ENCODE measurements around the gene METTL4.

METTL4 gene

GRCh38 chr18:2573408-2573807, 2.1 kb upstream of the METTL4 start:
- H3K4me3 ChIP-seq (ENCODE audit: low read depth, low read length): peak overlapping the region; percentile 33
- TF ChIP-seq CTCF (IDR thresholded peaks at IDR 0.05; ENCODE audit: borderline replicate concordance, insufficient read depth, low read depth, low read length): no peak

- H3K4me3 ChIP-seq (ENCODE audit: low read depth, low read length): peak overlapping the region; percentile 68
- TF ChIP-seq CTCF (IDR thresholded peaks at IDR 0.05; ENCODE audit: borderline replicate concordance, insufficient read depth, low read depth, low read length): no peak
These were observed 1.6 kb upstream of the METTL4 start for GRCh38 chr18:2572892-2573291.

GRCh38 chr18:2572171-2572569, 865 bp upstream of the METTL4 start:
- no peak for TF ChIP-seq CTCF (IDR thresholded peaks at IDR 0.05; ENCODE audit: borderline replicate concordance, insufficient read depth, low read depth, low read length)
- H3K4me3 ChIP-seq (ENCODE audit: low read depth, low read length): peak overlapping the region; percentile 68

- H3K4me3 ChIP-seq (ENCODE audit: low read depth, low read length): peak overlapping the region; percentile 68
- TF ChIP-seq CTCF (IDR thresholded peaks at IDR 0.05; ENCODE audit: borderline replicate concordance, insufficient read depth, low read depth, low read length): 0 out of 2 replicates have a peak, but pooled peaks have one; percentile 9
These were observed 519 bp downstream of the METTL4 start for GRCh38 chr18:2570772-2571199.

GRCh38 chr18:2569338-2570207, 1.7 kb downstream of the METTL4 start:
- no peak for TF ChIP-seq CTCF (IDR thresholded peaks at IDR 0.05; ENCODE audit: borderline replicate concordance, insufficient read depth, low read depth, low read length)
- no peak overlapping the region for H3K4me3 ChIP-seq (ENCODE audit: low read depth, low read length)

- no peak for TF ChIP-seq CTCF (IDR thresholded peaks at IDR 0.05; ENCODE audit: borderline replicate concordance, insufficient read depth, low read depth, low read length)
These were observed 2.7 kb downstream of the METTL4 start for GRCh38 chr18:2568605-2569004.

GRCh38 chr18:2568129-2568528, 3.2 kb downstream of the METTL4 start:
- no peak for TF ChIP-seq CTCF (IDR thresholded peaks at IDR 0.05; ENCODE audit: borderline replicate concordance, insufficient read depth, low read depth, low read length)
- H3K4me3 ChIP-seq (ENCODE audit: low read depth, low read length): no peak overlapping the region

More at GRCh38 chr18:2568605-2569004, 2.7 kb downstream of the METTL4 start:
- no peak overlapping the region for H3K4me3 ChIP-seq (ENCODE audit: low read depth, low read length)

Measured in GM12875 (cell line).